ENCODE data around the gene TTN. TPM values are rescaled to one million over a fixed set of nuclear protein-coding genes. Genes with fewer than 3 reads are reported as not detected.
A peak's percentile ranks its signal among the peaks of the same experiment; 100 is the strongest.

Gene TTN
- polyA plus RNA-seq (2013, experiment 1 of 2; ENCODE audit: insufficient read length): 1.2 TPM
- 3.5 TPM for polyA plus RNA-seq (2013, experiment 2 of 2; ENCODE audit: insufficient read length)

DNA sequence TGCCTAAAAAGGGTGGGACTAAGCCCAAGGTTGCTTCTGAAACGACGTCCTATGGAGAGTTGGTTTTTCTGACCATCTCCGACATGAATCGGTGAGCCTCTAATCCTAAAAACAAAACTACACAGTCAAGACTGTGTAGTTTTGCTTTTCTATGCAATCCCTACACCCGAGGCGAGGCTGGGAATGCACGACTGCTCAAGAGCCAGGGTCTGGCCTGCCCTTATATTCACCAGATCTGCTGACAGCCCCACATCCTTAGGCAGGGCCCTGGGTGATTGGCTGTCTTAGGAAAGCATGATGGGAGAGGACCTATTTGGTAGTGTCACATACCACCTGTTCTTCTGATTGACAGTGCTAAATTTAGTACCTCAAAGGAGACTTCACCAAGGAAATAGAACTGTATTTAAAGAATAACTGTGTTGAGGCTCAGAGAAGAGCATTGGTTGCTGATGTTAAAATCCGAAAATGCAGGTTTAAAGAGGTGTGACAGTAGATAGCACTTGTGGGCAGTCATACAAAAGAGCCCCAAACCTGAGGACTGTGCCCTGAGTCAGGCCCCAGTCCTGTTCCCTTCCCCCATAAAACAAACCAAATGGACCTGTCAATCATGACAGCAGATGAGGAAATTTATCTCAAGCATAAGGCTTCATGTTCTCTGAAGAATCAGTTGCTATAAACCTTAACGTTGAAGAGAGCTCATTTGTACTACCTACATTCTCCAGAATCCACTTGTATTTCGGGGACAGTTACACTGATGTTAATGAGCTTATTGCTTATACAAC is at the start of gene TTN:
Gene TTN, minus strand, starts transcription at position 197 of the 782 bp plus-strand sequence. CDS start 2,781 bp downstream, outside the sequence.
- no peak for DNase-seq

DNA sequence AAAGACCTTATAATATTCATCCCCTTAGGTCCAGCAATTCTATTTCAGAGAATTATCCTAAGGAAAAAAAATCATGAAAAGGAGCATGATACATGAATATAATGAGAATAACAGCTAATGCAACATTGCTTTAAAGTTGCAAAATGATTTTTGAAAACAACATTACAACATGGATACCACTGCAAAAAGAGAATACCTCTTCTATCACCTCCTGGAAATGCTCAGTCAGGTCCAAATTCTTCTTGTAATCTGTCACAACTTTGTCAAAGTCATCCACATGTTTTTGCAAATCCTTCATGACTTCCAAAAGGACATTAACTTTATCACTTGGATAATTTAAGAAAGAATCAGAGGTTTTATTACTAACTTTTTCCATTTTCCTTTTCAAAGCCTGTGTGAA is 47.9 kb upstream of the TTN start:
- DNase-seq: no peak

DNA sequence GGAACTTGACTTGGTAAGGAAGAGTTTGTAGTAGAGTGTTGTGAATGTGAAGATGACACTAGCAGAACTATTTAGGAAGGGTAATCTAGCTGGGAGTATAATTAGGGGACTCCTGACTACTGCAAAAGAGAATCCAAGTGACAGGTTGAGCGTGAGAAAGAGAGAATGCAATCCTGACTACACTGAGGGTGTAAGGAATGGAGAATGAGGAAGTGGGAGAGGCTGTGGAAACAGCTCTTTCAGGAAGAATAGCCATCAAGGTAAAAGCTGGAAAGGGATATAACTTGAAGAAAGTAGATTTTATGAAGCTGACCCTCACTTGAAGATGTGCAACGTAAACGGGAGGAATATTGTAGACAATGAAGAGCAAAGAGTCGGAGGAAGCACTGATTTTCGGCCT is 41.1 kb upstream of the TTN start:
- no peak for DNase-seq

DNA sequence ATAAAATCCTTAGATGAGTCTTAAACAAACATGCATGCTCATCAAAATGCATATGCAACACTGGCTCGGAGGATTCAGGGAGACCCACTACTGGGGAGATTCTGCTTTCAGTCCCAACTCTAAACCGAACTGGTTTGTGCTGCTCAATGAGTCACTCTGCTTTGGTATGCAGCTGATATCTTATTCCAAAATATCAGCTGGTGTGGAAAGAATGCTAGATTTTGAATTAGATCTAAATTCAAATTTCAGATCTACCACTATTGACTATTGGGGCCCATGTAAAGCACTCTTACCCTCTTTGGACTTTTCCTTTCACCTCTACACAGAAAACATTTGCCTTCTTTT is 39.2 kb upstream of the TTN start:
- DNase-seq: no peak

DNA sequence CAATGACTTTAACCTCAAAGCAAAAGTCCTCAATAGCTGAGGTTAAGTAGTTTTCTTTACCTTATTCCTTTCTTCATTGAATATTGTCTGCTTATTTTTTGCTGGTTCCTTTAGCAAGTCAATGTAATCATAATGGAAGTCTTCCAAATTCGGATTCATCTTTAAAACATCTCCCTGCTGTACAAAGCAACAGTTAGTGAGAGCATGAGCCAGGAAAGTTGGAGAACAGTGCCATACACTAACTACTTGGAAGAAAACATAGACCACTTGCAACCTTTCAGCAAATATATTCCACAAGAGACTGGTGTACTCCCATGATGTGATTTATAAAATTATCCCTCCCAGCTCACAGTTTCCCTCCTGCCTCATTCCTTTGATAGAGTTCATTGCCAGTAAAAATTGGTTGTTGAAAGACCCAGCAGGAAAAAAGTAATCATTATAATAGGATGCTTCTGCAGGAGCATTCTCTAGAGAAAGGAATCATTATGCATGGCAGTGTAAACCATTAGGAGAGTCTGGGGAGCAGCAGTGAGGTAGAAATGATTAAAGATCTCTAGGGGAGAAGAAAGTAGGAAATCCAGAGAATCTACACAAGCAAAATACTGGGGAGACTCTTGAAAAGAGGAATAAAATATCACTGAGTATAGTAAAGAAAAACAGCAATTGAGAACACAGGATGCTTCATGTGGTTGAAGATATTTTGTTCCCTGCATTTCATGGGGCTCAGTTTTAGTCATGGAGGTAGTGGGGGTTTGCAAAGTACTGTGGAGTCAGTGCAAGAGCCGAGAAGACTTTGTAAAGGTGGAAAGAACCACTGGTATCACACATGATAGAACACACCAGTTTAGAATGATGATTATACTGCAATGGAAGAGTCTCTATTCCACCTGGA is 38.6 kb upstream of the TTN start:
- peak; percentile 4 for DNase-seq

DNA sequence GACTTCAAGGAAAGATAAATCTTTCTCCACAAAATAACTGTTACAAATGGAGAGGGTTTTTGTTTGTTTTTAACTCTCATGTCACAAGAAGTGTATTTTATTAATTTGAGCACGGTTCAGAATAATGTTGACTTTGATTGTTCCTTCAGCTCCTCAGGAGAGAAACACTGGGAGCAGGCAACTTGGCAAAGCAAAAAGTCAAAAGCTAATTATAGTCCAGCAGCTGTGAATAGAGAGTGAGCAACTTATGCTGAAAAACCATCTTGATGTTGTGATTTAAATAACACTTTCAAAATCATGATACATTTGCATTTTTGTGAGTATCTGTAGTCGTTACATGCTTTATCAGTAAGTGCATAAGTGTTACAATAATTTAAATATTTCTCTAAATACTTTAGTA is 37.5 kb upstream of the TTN start:
- DNase-seq: no peak

GRCh38 chr2:178844269-178844668 is 37.0 kb upstream of the TTN start:
- DNase-seq: no peak

GRCh38 chr2:178843697-178844096 is 36.5 kb upstream of the TTN start:
- DNase-seq: no peak

- no peak for DNase-seq
These were observed 29.6 kb upstream of the TTN start for GRCh38 chr2:178836807-178837206.

- no peak for DNase-seq
These were observed 26.9 kb upstream of the TTN start for GRCh38 chr2:178834086-178834485.

DNA sequence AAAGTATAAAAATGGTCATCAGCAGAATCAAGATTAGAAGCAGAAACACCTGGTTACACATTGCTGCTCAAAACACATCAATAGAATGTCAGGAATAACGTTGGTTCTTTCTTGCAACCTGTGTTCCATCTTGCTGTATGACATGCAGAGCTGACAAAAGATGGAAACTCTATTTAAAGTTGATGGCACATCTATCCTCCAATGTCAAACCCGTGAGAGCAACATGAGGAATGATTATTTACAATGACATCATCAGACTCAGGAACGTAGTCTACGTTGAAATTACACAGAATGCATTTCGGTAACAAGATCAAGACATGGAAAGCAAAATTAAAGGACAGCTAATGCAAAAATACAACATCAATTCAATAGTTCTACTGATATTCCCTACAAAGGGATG is 26.2 kb upstream of the TTN start:
- DNase-seq: no peak

DNA sequence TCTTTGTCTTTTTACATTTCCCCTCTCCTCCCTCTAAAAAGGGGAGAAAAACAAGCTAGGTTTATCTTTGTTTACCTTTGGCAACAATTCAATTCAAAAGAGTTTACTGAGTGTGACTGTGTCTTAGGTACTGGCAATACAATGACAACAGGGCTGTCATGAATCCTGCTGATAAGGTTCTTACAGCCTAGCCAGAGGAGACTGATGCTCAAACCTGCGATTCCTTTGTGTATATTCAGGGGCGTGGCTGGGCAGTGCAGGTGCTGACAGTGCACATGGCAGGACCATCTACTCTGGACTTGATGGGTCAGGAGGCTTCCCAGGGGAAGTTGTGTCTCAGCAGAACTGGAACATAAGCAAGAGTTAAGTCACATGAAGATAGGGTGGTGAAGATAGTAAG is 23.2 kb upstream of the TTN start:
- DNase-seq: no peak

- no peak for DNase-seq
These were observed 22.8 kb upstream of the TTN start for GRCh38 chr2:178829981-178830380.

- DNase-seq: no peak
These were observed 22.2 kb upstream of the TTN start for GRCh38 chr2:178829299-178829960.

- DNase-seq: no peak
These were observed 21.3 kb upstream of the TTN start for GRCh38 chr2:178828486-178828881.

- no peak for DNase-seq
These were observed 20.7 kb upstream of the TTN start for GRCh38 chr2:178827739-178828485.

GRCh38 chr2:178827111-178827510 is 19.9 kb upstream of the TTN start:
- DNase-seq: no peak

GRCh38 chr2:178825183-178825582 is 18.0 kb upstream of the TTN start:
- DNase-seq: peak; percentile 18

- no peak for DNase-seq
These were observed 17.0 kb upstream of the TTN start for GRCh38 chr2:178824181-178824580.

- no peak for DNase-seq
These were observed 12.8 kb upstream of the TTN start for GRCh38 chr2:178819992-178820391.

GRCh38 chr2:178819147-178819875 is 12.1 kb upstream of the TTN start:
- no peak for DNase-seq

DNA sequence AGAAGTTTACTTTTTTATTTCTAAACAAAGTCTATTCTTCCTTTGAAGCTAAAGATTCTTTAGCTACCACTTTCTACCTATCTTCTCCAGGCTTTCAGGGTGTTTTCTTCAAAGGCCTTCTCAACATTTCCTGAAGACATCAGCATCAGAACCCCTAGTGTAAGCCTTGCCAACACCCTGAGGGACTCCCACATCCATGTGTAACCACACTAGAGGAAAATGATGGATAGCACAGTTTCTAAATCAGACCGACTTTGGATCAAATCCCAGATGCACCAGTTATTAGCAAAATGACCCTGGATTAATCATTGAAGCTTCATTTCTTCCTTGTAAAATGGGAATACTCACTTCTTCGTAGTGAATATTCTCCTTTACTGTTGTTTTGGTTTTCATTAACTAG is 4.7 kb upstream of the TTN start:
- DNase-seq: no peak
